ENCODE results near the gene SIL1.

SIL1 gene

DNA sequence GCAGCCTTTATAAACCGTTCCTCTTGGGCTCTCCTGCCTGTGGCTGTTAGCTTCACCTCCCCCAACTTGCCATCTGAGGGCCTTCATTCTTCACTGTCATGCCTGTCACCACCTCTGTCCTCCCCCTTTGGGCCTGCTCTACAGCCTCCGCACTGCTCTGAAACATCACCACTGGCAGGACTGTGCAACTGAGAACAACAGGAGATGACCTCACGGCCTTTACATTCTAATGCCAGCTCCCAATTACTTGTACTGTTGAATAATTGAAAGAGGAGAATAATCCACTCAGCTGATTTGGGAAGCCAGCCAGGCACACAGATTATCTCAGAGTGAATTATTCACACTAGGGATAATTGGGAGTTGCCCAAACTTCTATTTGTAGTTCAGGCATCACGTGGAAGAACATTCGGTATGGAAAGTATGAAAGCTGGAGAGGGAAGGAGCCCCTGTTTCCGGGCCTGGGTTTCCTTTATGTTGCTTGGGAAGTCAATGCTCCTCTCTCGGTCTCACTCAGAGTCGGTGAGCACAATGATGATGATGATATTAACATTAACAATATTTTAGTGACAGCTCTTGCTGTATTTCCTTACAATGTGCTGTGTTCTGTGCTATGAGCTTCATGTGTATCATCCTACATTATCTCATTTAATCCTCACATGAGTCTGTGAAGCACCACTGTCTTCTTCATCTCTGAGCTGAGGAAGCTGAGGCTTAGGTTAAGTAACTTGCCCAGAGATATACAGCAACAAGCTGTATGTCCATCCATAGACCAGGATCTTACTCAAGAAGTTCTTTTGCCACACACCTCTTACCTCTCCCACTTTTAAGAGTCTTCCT lies 223.7 kb downstream of the SIL1 start:
- Histone ChIP-seq H3K27me3 (ENCODE audit: control insufficient read depth, insufficient read depth, low read length) (no peaks in the 10 kb centered on the region; the same call in 1 of the 2 replicates), H3K36me3 (ENCODE audit: control insufficient read depth, insufficient read depth, low read length) (no peaks in the 10 kb centered on the region), H3K9me3 (ENCODE audit: control insufficient read depth, insufficient read depth, low read length) (no peaks in the 10 kb centered on the region), H3K4me3 (ENCODE audit: low read length) (no peak overlapping the region), H3K27ac (ENCODE audit: low read length) (no peak overlapping the region), H3K4me1 (ENCODE audit: control insufficient read depth, insufficient read depth, low read length) (peaks cover 2% of the 10 kb centered on the region)
- DNase-seq (ENCODE audit: low read depth, low spot score) = no peak
- no CpG with 5 or more reads among the region's 8 CpGs for WGBS (ENCODE audit: insufficient coverage, insufficient read length)

DNA sequence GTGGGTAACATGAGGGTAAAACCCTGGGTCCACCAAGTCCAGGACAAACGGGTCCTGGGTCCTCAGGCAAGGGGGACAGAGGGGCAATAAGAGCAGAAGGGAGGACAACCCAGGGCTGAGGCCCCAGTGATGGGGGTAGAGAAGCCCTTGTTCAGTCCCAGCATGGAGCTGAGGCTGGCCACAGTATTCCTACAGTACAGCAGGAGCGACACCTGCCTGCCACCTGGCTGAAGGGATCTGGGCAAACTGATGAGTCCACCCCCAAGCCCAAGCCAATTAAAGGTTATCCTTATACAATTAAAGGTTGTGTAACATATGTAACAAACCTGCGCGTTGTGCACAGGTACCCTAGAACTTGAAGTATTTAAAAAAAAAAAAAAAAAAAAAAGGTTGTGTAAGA lies 225.3 kb downstream of the SIL1 start:
- Histone ChIP-seq H3K27ac (ENCODE audit: low read length) (no peak overlapping the region), H3K9me3 (ENCODE audit: control insufficient read depth, insufficient read depth, low read length) (no peaks in the 10 kb centered on the region), H3K4me1 (ENCODE audit: control insufficient read depth, insufficient read depth, low read length) (peaks cover 2% of the 10 kb centered on the region), H3K36me3 (ENCODE audit: control insufficient read depth, insufficient read depth, low read length) (no peaks in the 10 kb centered on the region), H3K27me3 (ENCODE audit: control insufficient read depth, insufficient read depth, low read length) (no peaks in the 10 kb centered on the region; the same call in 1 of the 2 replicates), H3K4me3 (ENCODE audit: low read length) (no peak overlapping the region)
- DNase-seq (ENCODE audit: low read depth, low spot score) = no peak
- no CpG with 5 or more reads among the region's 4 CpGs for WGBS (ENCODE audit: insufficient coverage, insufficient read length)

DNA sequence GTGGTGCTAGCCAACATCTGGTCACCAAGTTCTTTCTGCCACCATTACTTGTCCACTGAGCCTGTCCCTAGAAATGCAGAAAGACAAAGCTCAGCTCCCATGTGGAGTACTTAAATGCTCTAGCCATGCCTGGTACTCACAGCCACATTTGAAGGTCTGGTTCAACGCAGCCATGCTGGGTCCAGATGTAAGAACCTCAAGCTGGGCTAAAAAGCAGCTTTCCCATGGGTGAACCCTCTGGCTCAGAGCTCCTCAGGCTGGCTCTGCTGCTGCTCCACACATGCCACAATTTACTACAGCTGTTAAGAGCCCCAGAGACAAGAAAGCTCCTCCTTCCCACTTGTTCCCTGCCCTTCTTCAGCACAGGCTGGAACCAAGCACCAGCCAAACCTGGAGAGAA lies 225.9 kb downstream of the SIL1 start:
- no peak for DNase-seq (ENCODE audit: low read depth, low spot score)
- Histone ChIP-seq H3K27me3 (ENCODE audit: control insufficient read depth, insufficient read depth, low read length) (no peaks in the 10 kb centered on the region; the same call in 1 of the 2 replicates), H3K4me1 (ENCODE audit: control insufficient read depth, insufficient read depth, low read length) (no peaks in the 10 kb centered on the region), H3K36me3 (ENCODE audit: control insufficient read depth, insufficient read depth, low read length) (no peaks in the 10 kb centered on the region), H3K27ac (ENCODE audit: low read length) (no peak overlapping the region), H3K9me3 (ENCODE audit: control insufficient read depth, insufficient read depth, low read length) (no peaks in the 10 kb centered on the region), H3K4me3 (ENCODE audit: low read length) (no peak overlapping the region)
- no CpG with 5 or more reads among the region's 1 CpG for WGBS (ENCODE audit: insufficient coverage, insufficient read length)

DNA sequence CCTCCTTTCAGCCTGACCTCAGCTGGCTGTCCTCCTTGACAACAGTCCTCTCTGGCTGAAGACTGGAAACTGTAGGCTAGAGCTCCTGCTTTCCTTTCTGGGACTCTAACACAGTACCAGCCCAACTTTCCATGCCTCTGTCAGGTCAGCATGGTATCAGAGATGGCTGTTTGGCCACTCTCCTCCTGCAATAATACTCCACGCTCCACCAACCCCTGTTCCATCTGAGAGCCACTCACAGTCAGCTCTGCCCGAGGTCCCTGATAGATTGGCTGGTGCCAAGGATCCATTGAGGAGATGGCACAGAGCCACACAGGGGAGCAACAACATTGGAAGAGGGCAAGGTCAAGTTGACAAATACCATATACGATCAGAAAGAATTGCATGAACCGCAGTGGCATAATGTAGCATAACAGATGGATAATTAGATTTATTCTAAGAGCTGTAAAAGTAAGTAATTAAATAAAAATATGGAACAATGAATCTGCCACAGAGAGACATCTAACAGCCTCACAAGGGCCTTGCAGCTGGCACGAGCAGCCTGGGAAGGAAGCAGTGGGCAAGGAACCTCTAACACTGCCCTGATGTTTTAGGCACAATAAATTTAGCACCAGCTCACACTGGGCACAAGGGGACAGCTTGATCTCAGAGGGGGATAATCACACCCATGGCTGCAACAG lies 228.7 kb downstream of the SIL1 start:
- H3K4me1 ChIP-seq (ENCODE audit: control insufficient read depth, insufficient read depth, low read length) = no peaks in the 10 kb centered on the region; the same call in 1 of the 2 replicates
- WGBS (ENCODE audit: insufficient coverage, insufficient read length) = no CpG with 5 or more reads among the region's 5 CpGs

DNA sequence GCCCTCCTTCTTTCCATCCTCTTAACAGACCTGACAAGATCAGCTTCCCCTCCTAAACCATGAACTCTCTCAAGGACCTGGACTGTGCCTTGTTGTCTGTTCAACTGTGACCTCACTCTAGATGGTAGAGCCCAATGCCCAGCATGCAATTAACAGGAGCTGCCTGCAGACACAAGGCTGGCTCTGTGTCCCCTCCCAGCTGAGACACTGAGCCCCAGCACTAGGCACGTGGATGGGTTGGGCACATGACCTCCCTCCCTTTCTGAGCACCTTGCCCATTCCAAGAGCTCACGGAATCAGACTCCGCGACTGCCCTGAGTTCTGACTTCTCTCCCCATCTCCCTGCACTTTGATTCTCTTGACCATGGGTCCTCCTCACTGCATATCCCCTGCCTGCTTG lies 229.6 kb downstream of the SIL1 start:
- no peak for DNase-seq (ENCODE audit: low read depth, low spot score)
- Histone ChIP-seq H3K27ac (ENCODE audit: low read length) (no peak overlapping the region), H3K36me3 (ENCODE audit: control insufficient read depth, insufficient read depth, low read length) (no peaks in the 10 kb centered on the region), H3K27me3 (ENCODE audit: control insufficient read depth, insufficient read depth, low read length) (no peaks in the 10 kb centered on the region; the same call in 1 of the 2 replicates), H3K4me3 (ENCODE audit: low read length) (no peak overlapping the region), H3K4me1 (ENCODE audit: control insufficient read depth, insufficient read depth, low read length) (no peaks in the 10 kb centered on the region; the same call in 1 of the 2 replicates), H3K9me3 (ENCODE audit: control insufficient read depth, insufficient read depth, low read length) (no peaks in the 10 kb centered on the region)
- no CpG with 5 or more reads among the region's 4 CpGs for WGBS (ENCODE audit: insufficient coverage, insufficient read length)

More for the DNA sequence above, 228.7 kb downstream of the SIL1 start:
- DNase-seq (ENCODE audit: low read depth, low spot score) = no peak
- Histone ChIP-seq H3K4me3 (ENCODE audit: low read length) (no peak overlapping the region), H3K27me3 (ENCODE audit: control insufficient read depth, insufficient read depth, low read length) (no peaks in the 10 kb centered on the region; the same call in 1 of the 2 replicates), H3K36me3 (ENCODE audit: control insufficient read depth, insufficient read depth, low read length) (no peaks in the 10 kb centered on the region), H3K27ac (ENCODE audit: low read length) (no peak overlapping the region), H3K9me3 (ENCODE audit: control insufficient read depth, insufficient read depth, low read length) (no peaks in the 10 kb centered on the region)

DNA sequence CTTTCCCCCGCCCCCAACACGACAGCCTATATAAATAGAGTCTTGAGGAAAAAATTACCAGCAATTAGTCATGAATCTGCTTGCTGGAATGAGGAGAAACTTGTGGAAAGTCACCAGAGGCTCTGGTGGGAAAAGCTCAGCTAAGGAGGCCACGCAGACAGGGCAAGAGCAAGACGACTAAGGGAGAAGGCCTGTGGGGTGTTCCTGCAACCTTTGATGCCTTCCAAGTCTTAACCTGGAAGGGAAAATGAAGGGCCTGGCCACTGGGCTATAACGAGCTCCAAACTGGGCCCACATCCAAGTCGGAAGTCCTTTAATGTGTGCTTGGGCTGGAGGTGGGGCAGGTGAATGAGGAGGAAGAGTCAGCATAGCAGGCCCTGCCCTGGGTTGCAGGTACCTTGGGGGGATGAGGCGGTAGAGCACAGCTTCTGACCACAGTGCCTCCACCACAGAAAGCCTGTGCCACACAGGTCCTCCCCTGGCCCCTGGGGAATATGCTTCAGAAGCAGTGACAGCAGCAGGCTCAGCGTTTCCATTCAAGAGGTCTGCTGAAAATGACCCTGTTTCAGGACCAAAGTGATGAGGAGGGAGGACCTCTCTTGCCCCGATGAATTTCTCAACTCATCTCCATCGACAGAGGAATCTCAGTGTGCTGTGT lies 230.2 kb downstream of the SIL1 start:
- Histone ChIP-seq H3K27ac (ENCODE audit: low read length) (no peak overlapping the region), H3K27me3 (ENCODE audit: control insufficient read depth, insufficient read depth, low read length) (no peaks in the 10 kb centered on the region; the same call in 1 of the 2 replicates), H3K4me1 (ENCODE audit: control insufficient read depth, insufficient read depth, low read length) (peaks cover 3% of the 10 kb centered on the region; the same call in 1 of the 2 replicates), H3K9me3 (ENCODE audit: control insufficient read depth, insufficient read depth, low read length) (no peaks in the 10 kb centered on the region), H3K36me3 (ENCODE audit: control insufficient read depth, insufficient read depth, low read length) (no peaks in the 10 kb centered on the region), H3K4me3 (ENCODE audit: low read length) (no peak overlapping the region)
- WGBS (ENCODE audit: insufficient coverage, insufficient read length) = no CpG with 5 or more reads among the region's 10 CpGs
- no peak for DNase-seq (ENCODE audit: low read depth, low spot score)

DNA sequence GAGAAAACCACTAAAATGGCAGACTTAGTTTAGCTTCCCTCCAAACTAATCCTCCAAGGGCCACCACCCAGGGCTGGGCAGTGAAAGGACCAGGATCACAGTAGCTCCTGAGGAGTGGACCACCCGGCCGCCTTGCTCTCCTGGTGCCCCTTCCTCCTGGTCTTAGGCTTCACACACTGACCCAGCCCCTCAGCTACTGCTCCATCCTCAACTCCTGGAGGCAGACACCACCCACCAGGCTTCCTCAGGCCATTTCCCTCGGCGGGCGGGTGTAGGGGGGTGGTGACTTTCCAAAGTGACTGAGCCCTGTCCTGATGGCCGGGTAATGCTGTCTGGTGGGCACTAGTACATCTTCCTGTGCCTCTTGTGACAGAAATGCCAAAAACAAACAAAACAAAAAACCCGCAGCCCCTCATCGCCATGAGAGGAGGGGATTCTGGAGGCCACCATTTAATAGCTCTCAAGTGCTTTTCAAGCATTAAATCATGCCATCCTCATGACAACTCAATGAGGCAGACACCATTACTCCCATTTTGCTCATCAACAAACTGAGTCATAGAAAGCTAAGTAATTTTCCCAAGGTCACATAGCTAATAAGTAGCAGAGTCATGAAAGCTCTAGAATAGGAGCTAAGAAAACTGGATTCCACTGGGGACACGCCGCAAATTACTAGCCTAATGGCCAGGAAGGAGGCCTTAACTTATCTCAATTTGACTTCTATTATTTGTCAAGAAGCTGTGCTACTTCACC lies 231.8 kb downstream of the SIL1 start:
- H3K4me3 ChIP-seq (ENCODE audit: low read length) = no peak overlapping the region
- H3K27ac ChIP-seq (ENCODE audit: low read length) = no peak overlapping the region
- H3K36me3 ChIP-seq (ENCODE audit: control insufficient read depth, insufficient read depth, low read length) = no peaks in the 10 kb centered on the region
- H3K9me3 ChIP-seq (ENCODE audit: control insufficient read depth, insufficient read depth, low read length) = no peaks in the 10 kb centered on the region
- DNase-seq (ENCODE audit: low read depth, low spot score) = no peak
- no peaks in the 10 kb centered on the region; the same call in 1 of the 2 replicates for H3K27me3 ChIP-seq (ENCODE audit: control insufficient read depth, insufficient read depth, low read length)
- H3K4me1 ChIP-seq (ENCODE audit: control insufficient read depth, insufficient read depth, low read length) = peaks cover 4% of the 10 kb centered on the region; the same call in 1 of the 2 replicates
- WGBS (ENCODE audit: insufficient coverage, insufficient read length) = no CpG with 5 or more reads among the region's 10 CpGs

DNA sequence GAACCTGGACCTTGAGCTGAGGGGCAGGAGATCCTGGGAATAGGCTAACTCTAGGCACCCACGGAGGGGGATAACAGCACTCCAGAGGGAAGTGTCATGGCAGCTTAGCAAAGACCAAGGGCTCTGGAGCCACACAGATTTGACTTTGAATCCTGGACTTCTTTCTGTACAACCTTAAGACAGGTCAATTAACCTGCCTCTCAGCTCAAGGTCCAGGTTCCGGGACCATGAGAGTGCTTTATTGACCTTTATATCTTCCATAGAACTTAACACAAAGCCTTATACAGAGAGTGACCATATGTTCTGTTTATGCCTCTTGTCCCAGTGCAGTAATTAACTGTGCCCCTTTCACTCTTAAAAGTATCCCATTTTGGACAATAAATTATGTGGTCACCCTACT lies 232.5 kb downstream of the SIL1 start:
- no peaks in the 10 kb centered on the region; the same call in 1 of the 2 replicates for H3K27me3 ChIP-seq (ENCODE audit: control insufficient read depth, insufficient read depth, low read length)
- H3K4me3 ChIP-seq (ENCODE audit: low read length) = no peak overlapping the region
- H3K9me3 ChIP-seq (ENCODE audit: control insufficient read depth, insufficient read depth, low read length) = no peaks in the 10 kb centered on the region
- no peaks in the 10 kb centered on the region for H3K36me3 ChIP-seq (ENCODE audit: control insufficient read depth, insufficient read depth, low read length)
- no peak overlapping the region for H3K27ac ChIP-seq (ENCODE audit: low read length)
- H3K4me1 ChIP-seq (ENCODE audit: control insufficient read depth, insufficient read depth, low read length) = peaks cover 4% of the 10 kb centered on the region; the same call in 1 of the 2 replicates
- WGBS (ENCODE audit: insufficient coverage, insufficient read length) = no CpG with 5 or more reads among the region's 2 CpGs
- no peak for DNase-seq (ENCODE audit: low read depth, low spot score)

DNA sequence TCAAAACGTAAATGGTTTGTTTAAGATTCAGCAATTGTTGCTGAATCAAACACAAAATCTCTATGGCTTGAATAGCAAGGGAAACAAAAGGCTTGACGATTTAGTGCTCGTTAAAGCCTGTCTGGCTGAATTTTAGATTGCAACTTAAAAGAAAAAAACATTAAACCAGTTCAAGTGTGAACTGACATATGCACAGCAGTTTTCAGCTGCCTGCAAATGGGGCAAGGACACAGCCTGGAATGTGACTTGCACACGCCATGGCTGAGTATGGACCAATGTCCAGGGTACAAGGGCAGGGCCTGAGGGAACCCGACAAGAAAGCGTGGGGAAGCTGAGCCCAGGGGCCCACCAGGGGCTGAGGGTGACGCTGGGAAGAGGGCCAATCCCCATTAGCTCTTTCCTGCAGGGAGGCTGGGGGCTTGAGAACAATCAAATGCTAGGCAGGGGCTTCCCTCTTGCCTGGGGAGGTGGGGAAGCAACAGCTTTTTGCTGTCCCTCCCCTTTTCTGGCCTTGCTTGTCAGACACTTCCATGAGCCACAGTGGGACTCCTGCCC lies 233.4 kb downstream of the SIL1 start:
- Histone ChIP-seq H3K27ac (ENCODE audit: low read length) (no peak overlapping the region), H3K4me1 (ENCODE audit: control insufficient read depth, insufficient read depth, low read length) (peaks cover 4% of the 10 kb centered on the region; the same call in 1 of the 2 replicates), H3K27me3 (ENCODE audit: control insufficient read depth, insufficient read depth, low read length) (no peaks in the 10 kb centered on the region), H3K4me3 (ENCODE audit: low read length) (no peak overlapping the region), H3K36me3 (ENCODE audit: control insufficient read depth, insufficient read depth, low read length) (no peaks in the 10 kb centered on the region), H3K9me3 (ENCODE audit: control insufficient read depth, insufficient read depth, low read length) (no peaks in the 10 kb centered on the region)
- WGBS (ENCODE audit: insufficient coverage, insufficient read length) = no CpG with 5 or more reads among the region's 7 CpGs
- DNase-seq (ENCODE audit: low read depth, low spot score) = no peak
